Uterus (tissue), 4 donors: ENCODE measurements around the gene MOV10. TPM values are rescaled to one million over a fixed set of nuclear protein-coding genes. Genes with fewer than 3 reads are reported as not detected.

Source experiments
- DNase-seq, 2 donors: peaks; one replicate each; pipeline ENCODE4 v3.0.0-alpha.2; 2019 to 2020
- H3K27ac ChIP-seq, 2 donors: fragments of 200-600 bp; sonication (generic); 1 replicate in 1 of 2; 2 replicates in 1 of 2; pipeline ENCODE4 v1.5.1; 2016 to 2018
- H3K27me3 ChIP-seq, 2 donors: fragments of 200-600 bp; sonication (generic); one replicate each; pipeline ENCODE4 v1.5.1; 2018 to 2019; ENCODE audit warnings: control low read depth in 1 of 2
- H3K36me3 ChIP-seq, 2 donors: fragments of 200-600 bp; sonication (generic); one replicate each; pipeline ENCODE4 v1.5.1; 2019; ENCODE audit warnings: control low read depth in 1 of 2
- H3K4me1 ChIP-seq, 2 donors: fragments of 200-600 bp; sonication (generic); one replicate each; pipeline ENCODE4 v1.5.1; 2018 to 2019; ENCODE audit warnings: control low read depth in 1 of 2
- H3K4me3 ChIP-seq, 2 donors: fragments of 200-600 bp; sonication (generic); 1 replicate in 1 of 2; 2 replicates in 1 of 2; pipeline ENCODE4 v1.5.1; 2018 to 2019; ENCODE audit warnings: mild to moderate bottlenecking in 1 of 2
- H3K9me3 ChIP-seq, 2 donors: fragments of 200-600 bp; sonication (generic); one replicate each; pipeline ENCODE4 v1.5.1; 2019; ENCODE audit warnings: control low read depth in 1 of 2
- POLR2A ChIP-seq, 2 donors: fragments of 450-650 bp; IDR thresholded peaks; one replicate each; pipeline ENCODE4 v1.6.1; 2016; ENCODE audit warnings: antibody characterized with exemption in 2 of 2, mild to moderate bottlenecking in 1 of 2, moderate library complexity in 1 of 2
- intact Hi-C: fragments of 100-400 bp; cut with DNase I; formaldehyde crosslinking; loops from one replicate; pipeline ENCODE4 v1.15.1; 2023; ENCODE audit warnings: low total_unique reads
- total RNA-seq, 4 donors: library from RNA; depleted of rRNA in 3 of 4; stranded (reverse); fragments of >200 nt in 3 of 4; gene quantifications; one replicate each; pipeline versions ENCODE4 v1.1.0 to v1.2.4, GENCODE V29; 2014 to 2023
- TF ChIP-seq, protein P1 (sequence below), 4 experiments: fragments of 200-600 bp in 2 of 4; fragments of 450-650 bp in 2 of 4; sonication (generic) in 2 of 4; IDR thresholded peaks; one replicate each; pipeline ENCODE4 v1.5.1; 2016 to 2019; ENCODE audit warnings: antibody characterized with exemption in 4 of 4, mild to moderate bottlenecking in 2 of 4, moderate library complexity in 1 of 4
- donor health status: DM: yes; HTN: yes; CAD: no.

MOV10 gene
- total RNA-seq, 4 donors from 2014 or later = 10.3 to 91.9 (median 55.5) TPM

DNA sequence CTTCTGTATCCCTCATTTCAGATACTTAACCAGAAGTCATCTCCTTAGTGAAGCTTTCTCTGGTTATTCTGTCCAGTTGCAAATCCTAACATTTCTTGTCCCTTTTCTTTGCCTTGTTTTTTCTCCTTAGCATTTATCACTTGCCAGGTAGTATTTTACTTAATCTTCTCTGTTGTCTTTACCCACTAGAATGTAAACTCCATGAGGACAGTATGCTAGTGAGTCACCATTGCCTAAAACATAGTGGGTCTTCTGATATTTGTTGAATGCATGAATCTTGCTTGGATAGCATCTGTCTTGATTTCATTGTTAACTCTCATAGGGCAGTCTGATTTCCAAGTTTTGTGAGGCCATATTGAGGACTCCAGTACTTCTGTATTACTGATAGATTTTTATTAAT, 45.2 kb upstream of the MOV10 start:
- no peaks in the 10 kb centered on the region for H3K36me3 ChIP-seq
- no peaks in the 10 kb centered on the region for H3K27me3 ChIP-seq
- H3K4me1 ChIP-seq = no peaks in the 10 kb centered on the region
- no peak overlapping the region for H3K27ac ChIP-seq
- DNase-seq = no peak
- no peaks in the 10 kb centered on the region for H3K9me3 ChIP-seq
- H3K4me3 ChIP-seq = no peak overlapping the region
- no peak for TF ChIP-seq POLR2A (IDR thresholded peaks at IDR 0.05)
- TF ChIP-seq, protein P1, sequence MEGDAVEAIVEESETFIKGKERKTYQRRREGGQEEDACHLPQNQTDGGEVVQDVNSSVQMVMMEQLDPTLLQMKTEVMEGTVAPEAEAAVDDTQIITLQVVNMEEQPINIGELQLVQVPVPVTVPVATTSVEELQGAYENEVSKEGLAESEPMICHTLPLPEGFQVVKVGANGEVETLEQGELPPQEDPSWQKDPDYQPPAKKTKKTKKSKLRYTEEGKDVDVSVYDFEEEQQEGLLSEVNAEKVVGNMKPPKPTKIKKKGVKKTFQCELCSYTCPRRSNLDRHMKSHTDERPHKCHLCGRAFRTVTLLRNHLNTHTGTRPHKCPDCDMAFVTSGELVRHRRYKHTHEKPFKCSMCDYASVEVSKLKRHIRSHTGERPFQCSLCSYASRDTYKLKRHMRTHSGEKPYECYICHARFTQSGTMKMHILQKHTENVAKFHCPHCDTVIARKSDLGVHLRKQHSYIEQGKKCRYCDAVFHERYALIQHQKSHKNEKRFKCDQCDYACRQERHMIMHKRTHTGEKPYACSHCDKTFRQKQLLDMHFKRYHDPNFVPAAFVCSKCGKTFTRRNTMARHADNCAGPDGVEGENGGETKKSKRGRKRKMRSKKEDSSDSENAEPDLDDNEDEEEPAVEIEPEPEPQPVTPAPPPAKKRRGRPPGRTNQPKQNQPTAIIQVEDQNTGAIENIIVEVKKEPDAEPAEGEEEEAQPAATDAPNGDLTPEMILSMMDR (IDR thresholded peaks at IDR 0.05) = no peak
- intact Hi-C loops = no loop called here

DNA sequence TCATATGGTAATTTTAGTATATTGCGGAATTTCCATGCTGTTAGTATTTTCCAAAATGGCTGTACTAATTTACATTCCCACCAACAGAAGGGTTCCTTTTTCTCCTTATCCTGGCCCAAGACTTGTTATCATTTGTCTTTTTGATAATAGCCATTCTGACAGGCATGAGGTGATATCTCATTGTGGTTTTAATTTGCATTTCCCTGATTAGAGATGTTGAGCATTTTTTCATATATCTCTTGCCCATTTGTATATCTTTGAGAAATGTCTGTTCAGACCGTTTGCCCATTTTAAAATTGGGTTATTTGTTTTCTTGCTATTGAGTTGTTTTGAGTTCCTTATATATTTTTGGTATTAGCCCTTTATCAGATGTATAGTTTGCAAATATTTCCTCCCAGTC, 40.8 kb upstream of the MOV10 start:
- no peak for DNase-seq
- Histone ChIP-seq H3K4me1 (no peaks in the 10 kb centered on the region), H3K27ac (no peak overlapping the region), H3K4me3 (no peak overlapping the region), H3K27me3 (no peaks in the 10 kb centered on the region), H3K36me3 (no peaks in the 10 kb centered on the region), H3K9me3 (no peaks in the 10 kb centered on the region)
- intact Hi-C loops = no loop called here
- TF ChIP-seq, protein P1 (IDR thresholded peaks at IDR 0.05) = no peak
- TF ChIP-seq POLR2A (IDR thresholded peaks at IDR 0.05) = no peak

- intact Hi-C loops = no loop called here
- Histone ChIP-seq H3K9me3 (no peaks in the 10 kb centered on the region), H3K27ac (no peak overlapping the region), H3K36me3 (no peaks in the 10 kb centered on the region), H3K27me3 (no peaks in the 10 kb centered on the region), H3K4me1 (no peaks in the 10 kb centered on the region), H3K4me3 (no peak overlapping the region)
- no peak for TF ChIP-seq POLR2A (IDR thresholded peaks at IDR 0.05)
- TF ChIP-seq, protein P1 (IDR thresholded peaks at IDR 0.05) = no peak
- no peak for DNase-seq
Measured at GRCh38 chr1:112634367-112634766, 40.1 kb upstream of the MOV10 start.

GRCh38 chr1:112636056-112636455, 38.4 kb upstream of the MOV10 start:
- no peak overlapping the region for H3K27ac ChIP-seq
- no peaks in the 10 kb centered on the region for H3K9me3 ChIP-seq
- TF ChIP-seq POLR2A (IDR thresholded peaks at IDR 0.05) = no peak
- TF ChIP-seq, protein P1 (IDR thresholded peaks at IDR 0.05) = no peak
- no peak overlapping the region for H3K4me3 ChIP-seq
- no peaks in the 10 kb centered on the region for H3K27me3 ChIP-seq
- no peaks in the 10 kb centered on the region for H3K36me3 ChIP-seq
- intact Hi-C loops = no loop called here
- no peak for DNase-seq
- no peaks in the 10 kb centered on the region for H3K4me1 ChIP-seq

DNA sequence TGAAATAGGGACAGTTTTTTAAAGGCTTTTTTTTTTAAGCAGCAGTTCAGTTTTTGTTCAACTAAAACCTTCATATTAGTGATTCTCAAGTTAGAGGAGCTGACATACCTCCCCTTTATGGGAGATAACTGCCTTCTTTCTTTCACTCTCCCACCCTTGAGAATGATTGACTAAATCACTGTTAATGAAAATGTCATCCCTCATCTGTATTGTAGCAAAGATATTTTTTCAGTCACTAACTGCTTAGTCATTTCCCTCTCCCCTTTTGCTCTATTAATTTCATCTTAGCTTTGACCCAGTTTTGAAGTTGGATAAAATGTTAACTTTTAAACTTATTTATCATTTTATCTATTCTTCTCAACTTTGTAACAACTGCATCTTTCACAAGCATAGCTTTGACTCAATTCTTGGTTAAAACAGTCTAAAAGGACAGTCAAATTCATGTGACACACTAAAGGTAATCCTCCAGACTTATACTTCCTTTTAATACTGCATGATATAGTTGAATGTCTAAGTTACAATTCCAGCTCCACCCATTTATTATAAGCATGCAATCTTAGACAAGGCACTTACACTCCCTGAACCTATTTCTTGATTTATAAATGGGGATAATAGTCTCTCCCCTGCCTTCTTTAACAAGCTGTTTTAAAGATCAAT, 37.7 kb upstream of the MOV10 start:
- H3K4me3 ChIP-seq = no peak overlapping the region
- H3K27me3 ChIP-seq = no peaks in the 10 kb centered on the region
- no peak for DNase-seq
- H3K4me1 ChIP-seq = no peaks in the 10 kb centered on the region
- intact Hi-C loops = no loop called here
- H3K36me3 ChIP-seq = no peaks in the 10 kb centered on the region
- H3K9me3 ChIP-seq = no peaks in the 10 kb centered on the region
- TF ChIP-seq, protein P1 (IDR thresholded peaks at IDR 0.05) = no peak
- no peak for TF ChIP-seq POLR2A (IDR thresholded peaks at IDR 0.05)
- no peak overlapping the region for H3K27ac ChIP-seq
